ENCODE measurements around the gene MIA3. TPM values are rescaled to one million over a fixed set of nuclear protein-coding genes. Genes with fewer than 3 reads are reported as not detected.
"Not testable (repeated sequence)": the region's sequence is repeated elsewhere in the genome, so short reads cannot be mapped to it uniquely, and the experiment has no call there.

MIA3 gene
- total RNA-seq, 1 donor from 2014 or later: 30.3 TPM

DNA sequence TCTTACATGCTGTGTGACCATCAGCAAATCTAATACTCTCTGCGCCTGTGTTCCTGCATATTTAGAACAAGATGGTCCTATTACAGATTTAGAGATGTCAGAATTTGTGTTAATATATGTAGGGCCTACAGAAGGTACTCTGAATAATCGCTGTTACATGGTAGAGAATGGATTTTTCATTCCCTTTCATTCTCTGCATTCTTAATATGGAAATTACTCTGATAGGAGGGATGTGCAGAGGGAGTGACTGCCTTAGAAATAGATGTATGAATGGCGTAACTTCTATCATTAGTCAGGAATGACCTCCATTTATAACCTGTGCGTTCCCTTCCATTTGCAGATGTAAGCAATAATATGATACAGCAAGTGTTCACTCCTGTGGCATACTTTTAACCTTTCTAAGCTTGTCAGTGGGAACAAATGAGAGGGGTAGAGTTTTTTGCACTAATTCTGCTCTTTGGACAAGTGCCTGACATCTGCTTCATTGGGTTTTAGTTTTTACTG lies 45.6 kb downstream of the MIA3 start:
- DNase-seq (ENCODE audit: low read depth, low spot score): no peak

DNA sequence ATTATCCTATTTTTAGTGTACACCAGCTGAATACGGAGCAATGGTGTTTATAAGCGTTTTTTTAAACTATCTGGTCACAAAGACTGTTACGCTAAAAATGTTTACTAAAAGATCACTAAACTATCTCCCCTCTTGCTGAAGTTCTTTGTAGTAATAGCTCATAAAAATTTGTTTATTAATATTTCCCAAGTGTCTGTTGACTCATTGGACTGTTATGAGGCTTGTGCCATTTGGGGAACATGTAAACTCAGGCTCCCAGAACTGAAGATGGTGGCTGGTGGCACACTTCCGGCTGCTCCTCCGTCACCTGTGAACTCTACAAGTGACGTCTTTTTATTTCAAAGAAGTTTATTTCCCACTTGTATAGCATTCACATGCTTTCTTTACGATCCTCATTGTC lies 48.1 kb downstream of the MIA3 start:
- DNase-seq (ENCODE audit: low read depth, low spot score): no peak

DNA sequence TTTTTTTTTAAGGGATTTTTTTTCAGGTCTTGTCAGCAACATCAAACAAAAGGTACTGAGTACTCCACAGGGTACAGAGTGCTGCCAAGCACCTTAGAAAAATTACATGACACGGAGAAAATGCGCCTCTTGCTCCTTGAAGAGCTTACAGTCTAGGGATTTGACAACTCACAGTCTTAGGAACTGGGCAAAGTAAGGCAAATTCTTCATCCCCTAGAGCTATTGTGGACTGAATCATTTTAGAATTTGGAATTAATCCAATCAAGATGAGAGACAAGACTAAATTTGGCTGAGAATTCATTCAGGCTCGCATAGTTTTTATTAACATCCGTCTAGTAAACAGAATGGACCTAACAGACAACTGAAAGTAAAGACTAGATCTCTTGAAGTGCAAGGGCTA lies 50.3 kb downstream of the MIA3 start:
- not testable (repeated sequence) for DNase-seq (ENCODE audit: low read depth, low spot score)

DNA sequence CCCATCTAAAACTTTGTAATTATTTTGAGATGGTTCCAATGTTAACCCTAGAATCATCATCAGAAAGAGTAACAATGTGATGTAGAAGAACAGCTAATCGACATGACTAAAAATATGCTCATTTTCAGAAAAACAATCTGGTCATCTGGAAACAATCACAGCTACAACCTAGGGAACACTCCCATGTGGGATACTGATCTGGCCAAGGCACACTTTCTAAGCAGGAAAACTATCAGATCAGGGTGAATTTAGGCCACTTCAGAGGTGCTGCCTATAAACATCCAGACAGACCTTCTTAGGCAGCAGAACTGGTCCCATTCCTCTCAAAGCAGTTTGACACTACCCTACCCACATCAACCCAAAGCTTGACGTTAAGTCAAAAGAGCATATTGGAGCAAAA lies 51.2 kb downstream of the MIA3 start:
- not testable (repeated sequence) for DNase-seq (ENCODE audit: low read depth, low spot score)

DNA sequence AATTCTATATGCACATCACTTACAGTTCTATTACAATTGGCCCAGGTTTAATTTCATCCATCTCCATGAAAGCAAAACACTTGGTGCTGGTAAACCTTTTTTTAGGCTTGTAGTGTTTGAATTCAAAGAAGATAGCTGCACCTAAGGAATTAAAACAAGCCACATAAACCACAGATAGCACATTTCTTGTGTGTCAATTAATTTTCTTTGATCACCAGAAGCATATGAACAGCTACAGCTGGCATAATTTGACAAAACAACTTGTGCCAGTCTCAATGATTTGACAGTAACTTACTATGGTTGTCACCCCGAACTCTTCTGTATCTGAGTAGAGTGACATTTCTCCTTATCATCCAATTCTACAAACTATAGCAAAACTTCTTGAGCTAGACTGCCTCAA lies 52.2 kb downstream of the MIA3 start:
- DNase-seq (ENCODE audit: low read depth, low spot score): no peak

DNA sequence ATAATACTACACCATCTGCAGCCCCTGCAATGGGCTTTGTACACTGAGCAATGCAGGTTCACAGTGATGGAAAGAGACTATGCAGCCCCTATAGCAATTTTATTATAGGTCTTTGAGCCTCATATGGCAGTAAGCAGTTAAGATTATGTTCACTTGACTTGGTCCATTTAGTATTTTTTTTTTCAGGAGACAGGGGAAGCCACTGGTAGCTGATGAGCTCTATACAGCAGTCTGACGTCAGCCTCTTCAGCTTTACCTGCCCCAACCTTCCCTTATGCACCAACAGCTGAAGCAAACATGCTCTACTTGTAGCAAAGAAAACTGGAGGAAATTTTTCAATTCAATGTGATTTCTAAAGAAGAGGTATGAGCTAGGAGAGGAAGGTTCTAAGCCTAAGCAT lies 62.2 kb downstream of the MIA3 start:
- DNase-seq (ENCODE audit: low read depth, low spot score): no peak

DNA sequence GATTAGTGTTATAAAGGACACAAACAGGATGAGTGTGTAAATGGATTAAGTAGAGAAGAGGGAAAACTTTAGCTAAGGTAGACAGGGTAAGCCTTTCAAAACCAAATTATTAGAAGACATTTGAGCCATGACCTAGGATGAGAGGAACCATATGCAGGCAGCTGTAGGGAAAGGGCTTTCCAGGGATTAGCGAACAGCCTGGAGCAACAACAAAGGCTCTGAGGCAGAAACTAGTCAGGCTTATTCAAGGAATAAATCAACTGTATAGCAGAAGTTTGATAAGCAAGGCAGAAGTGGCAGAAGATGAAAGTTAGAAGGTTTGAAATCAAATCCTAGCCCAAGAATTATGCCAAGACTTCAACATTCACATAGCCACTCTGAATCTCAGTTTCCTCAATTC lies 73.1 kb downstream of the MIA3 start:
- no peak for DNase-seq (ENCODE audit: low read depth, low spot score)

DNA sequence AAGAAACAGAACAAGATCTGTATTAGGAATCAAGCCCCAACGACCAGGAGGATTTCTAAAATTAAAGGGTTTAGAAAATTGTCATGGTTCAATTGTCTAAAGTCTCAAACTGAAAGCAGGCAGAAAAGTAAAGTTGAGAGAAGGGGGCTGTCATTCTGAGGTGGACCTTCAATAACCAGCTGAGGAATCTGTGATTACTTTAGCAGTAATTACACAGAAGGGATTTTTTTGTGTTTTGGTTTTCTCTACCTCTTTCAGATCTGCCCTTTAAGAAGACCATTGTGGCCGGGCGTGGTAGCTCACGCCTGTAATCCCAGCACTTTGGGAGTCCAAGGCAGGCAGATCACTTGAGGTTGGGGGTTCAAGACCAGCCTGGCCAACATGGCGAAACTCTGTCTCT lies 77.0 kb downstream of the MIA3 start:
- DNase-seq (ENCODE audit: low read depth, low spot score): no peak

DNA sequence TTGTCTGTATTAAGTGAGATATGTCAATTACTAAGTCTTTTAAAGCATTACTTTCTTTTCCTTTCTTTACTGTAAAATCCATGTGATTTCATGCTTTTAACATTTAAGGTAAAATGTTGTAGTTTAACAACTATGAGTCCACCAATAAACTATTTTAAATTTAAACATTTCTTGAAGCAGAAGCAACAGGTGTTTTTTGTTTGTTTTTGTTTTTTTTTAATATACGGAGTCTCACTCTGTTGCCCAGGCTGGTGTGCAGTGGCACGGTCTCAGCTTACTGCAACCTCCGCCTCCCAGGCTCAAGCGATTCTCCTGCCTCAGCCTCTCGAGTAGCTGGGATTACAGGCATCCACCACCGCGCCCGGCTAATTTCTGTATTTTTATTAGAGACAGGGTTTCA lies 78.8 kb downstream of the MIA3 start:
- DNase-seq (ENCODE audit: low read depth, low spot score): no peak

DNA sequence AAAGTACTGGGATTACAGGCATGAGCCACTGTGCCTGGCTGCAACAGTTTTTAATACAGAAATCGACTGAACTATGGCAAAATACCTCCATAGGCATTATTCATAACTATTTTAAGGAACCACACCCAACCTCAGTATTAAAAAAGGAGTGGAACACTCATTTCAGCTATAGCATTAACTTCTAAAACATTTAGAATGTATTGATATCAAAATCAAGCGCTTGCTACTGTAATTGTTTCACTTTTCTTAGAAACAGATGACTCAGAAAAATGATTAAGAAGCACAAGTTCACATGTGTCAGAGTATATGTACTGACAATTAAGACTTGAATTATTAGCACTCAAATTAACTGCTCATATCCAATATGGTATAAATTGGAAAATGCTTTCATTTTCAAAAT lies 79.3 kb downstream of the MIA3 start:
- no peak for DNase-seq (ENCODE audit: low read depth, low spot score)

DNA sequence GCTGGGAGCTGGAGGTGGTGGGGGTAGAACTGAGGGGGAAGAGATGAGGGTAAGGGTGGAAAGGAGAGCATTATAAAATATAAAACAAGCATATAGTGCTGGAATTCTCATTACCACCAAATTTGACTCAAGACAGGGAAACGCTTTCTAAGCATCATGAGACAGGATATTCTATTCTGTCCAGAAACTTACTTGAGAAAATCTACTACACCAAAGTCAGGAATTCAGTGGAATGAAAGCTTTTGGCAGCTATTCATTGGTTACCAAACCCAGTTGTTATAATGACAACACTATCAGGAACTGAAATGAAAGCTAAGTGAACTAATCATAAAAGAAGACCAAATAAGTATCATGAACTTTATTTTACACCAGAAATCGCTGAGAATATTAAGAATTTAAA lies 79.9 kb downstream of the MIA3 start:
- no peak for DNase-seq (ENCODE audit: low read depth, low spot score)

DNA sequence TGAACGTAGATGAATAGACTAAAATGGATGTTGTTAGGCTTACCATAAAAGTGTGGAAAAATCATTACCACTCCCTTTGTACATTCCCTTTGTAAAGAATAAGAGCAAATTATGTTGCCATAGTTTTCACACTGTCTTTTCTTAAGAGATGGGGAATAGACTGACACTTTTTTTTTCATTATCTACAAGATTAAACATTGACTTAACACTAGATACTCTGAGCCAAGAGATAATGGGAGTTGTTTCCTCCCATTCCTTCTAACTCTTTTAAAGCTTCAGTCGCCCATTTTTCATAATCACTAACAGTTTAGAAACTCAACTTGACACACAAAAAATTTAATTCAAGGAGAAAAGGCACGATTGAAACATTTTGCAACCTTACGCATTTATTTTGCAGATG lies 84.3 kb downstream of the MIA3 start:
- no peak for DNase-seq (ENCODE audit: low read depth, low spot score)

DNA sequence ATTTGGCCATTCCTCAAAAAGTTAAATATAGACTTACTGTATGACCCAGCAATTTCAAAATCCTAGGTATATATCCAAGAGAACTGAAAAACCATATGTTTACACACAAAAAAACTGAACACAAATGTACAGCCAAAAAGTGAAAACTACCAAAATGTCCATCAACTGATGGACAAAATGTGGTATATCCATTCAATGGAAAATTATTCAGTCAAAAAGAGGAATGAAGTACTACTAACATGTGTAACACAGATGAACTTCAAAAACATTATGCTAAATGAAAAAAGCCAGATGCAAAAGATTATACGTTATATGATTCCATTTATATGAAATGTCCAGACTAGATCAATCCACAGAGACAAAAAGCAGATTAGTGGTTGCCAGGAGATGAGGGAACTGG lies 86.4 kb downstream of the MIA3 start:
- DNase-seq (ENCODE audit: low read depth, low spot score): no peak

DNA sequence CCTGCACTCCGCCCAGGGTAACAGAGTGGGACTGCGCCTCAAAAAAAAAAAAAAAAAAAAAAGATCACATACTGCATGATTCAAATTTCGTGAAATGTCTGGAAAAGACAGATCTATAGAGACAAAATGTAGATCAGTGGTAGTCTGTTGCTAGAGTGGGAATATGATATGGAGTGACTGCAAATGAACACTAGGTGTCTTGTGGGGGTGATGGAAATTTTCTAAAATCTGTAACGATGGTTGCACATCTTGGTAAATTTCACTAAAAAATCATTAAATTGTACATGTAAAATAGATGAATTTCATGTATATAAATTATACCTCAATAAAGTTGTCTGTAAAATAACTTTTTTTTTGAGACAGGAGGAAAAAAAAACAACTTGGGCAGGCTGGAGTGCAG lies 88.9 kb downstream of the MIA3 start:
- DNase-seq (ENCODE audit: low read depth, low spot score): no peak

DNA sequence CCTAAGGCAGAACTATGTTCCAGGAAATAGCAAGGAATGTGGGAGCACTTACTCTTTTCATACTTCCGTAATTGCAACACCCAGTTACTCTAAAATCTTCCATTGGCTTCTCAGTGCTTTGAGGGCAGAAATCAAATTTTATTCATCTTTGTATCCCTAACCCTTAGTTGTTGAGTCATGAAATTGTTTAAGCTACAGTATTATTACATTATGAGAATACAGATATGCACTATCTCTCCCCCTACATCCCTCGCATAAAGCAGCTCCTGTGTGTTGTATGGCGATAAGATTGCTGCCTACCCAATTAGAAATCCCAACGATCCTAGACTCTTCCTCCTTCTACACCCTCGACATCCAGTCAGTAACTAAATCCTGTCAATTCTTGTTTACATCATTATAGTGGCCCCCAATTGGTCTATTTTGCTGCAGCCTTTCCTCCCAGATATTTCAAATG lies 91.8 kb downstream of the MIA3 start:
- no peak for DNase-seq (ENCODE audit: low read depth, low spot score)

DNA sequence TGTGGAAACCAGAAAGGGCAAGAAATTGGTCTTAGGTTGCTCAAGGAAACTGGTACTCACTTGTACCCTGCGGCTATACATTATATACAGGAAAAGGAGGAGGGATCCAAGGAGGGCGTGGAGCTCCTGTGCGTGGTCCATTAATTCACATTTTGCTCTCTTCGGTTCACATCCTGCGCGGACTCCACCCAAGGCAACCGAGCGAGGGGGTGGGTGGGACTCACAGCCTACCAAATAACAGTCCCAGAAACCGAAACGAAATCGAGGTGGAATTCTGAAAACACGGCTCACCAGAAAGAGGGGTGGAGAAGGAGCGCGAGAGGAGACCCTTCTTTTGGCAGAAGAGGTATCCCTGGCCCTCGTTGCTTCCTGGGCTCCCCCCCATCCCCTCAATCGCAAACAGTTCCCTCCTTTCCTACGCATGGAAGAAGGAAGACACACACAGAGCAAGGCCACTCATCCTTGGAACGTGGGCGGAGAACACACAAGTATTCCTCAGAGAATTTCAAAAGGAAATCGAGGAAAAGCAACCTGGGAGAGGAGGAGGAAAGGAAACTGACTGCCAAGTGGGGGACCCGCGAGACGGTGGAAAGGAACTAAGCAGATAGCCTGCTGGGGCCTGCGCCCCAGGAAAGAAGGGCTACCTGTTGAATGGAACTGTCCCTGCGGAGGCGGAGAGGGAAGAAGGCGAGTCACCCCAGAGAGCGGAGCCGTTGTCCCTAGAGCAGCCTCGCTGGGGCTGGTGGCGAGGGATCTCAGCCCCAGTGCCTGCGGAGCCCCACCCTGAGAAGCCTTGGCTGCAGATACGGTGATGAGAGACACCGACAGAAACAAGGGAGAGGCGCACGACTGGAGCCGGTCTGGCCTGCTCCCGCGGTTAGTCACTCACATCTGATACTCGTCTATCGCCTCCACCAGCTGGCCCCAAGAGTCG lies 93.7 kb downstream of the MIA3 start:
- DNase-seq (ENCODE audit: low read depth, low spot score): no peak

DNA sequence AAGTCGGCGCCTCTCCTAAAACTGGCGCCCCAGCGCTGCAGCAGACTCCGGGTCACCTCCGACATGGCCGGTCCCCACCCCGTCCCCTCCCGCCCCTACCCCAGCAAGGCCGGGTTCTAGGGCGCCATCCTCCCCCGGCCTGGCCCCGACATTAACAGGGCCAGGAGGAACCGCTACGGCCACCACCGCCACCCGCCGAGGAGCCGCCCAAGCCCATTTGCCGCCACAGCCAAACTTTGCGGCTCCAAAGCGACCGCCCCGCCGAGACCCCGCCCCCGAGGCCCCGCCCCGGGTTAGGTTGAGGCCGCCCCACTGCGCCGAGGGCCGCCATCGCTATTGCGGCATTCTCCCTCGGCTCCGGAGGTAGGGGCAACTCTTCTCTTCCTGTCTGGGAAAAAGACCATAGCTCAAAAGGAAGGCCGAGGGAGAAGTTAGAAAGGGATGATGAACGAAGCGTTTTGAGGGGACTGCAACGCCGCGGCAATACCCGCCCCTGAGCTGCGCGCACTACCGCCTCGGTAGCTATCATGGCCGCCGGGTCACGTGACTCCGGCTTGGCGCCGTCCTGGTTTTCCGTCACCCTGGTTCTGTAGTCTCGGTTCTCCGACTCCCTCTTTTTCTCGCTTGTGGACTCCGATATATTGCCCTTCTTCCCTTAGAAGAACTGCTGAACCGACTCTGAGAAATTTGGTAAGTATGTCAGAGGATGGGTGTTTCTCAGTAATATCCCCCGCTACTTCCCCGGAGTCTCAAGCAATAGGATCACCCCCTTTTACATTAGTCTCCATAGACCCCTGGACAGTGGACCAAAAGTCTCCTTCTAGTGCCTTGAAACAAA lies 94.6 kb downstream of the MIA3 start, which contains the start of the genes AIDA and BROX:
Gene AIDA (minus strand): TSS at position 239 of the 838 bp plus-strand sequence. CDS start 174 bp downstream, at position 65.
Gene BROX (plus strand): TSS at position 312 of the 838 bp plus-strand sequence. CDS start 3,136 bp downstream, outside the sequence.
- peak; percentile 29 for DNase-seq (ENCODE audit: low read depth, low spot score)

DNA sequence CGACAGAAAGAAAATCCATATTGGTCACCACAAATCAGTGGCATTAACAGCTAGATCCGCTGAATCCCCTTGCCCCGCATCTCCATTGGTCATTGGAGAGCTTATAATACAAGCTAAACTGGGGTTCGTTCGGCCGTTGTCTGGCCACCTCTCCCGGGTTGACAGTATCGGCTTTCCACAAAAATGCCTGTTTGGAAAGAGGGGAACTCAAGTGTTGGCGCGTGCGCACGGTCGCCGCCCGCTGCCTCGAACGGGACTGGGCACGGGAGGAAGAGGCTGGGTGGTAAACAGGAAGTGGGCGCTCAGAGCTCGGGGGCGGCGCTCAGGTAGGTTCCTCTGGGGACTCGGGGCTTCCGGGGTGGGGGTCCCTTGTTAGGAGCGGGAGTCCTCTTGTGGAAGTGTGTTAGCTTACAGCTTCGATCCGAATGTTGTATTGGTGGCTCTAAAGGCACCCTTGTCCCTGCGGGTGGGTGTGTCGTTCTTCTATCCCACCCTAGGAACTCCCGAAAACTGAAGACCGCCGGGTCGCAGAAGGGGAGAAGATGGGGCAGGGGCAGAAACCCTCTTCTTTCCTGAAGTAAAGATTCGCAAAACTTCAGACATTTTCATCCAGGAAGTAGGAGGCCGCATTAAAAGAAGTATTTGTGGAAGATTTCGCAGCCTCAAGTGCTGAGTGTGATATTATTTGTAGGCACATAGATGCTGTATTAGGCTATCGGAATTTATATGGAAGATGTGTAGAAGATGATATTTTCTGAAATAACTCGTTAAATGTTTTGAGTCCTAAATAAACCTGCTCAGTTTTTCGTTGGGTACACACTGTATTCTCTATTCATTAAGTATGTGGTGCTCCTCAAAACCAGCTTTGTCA lies 95.4 kb downstream of the MIA3 start:
- DNase-seq (ENCODE audit: low read depth, low spot score): peak; percentile 88

DNA sequence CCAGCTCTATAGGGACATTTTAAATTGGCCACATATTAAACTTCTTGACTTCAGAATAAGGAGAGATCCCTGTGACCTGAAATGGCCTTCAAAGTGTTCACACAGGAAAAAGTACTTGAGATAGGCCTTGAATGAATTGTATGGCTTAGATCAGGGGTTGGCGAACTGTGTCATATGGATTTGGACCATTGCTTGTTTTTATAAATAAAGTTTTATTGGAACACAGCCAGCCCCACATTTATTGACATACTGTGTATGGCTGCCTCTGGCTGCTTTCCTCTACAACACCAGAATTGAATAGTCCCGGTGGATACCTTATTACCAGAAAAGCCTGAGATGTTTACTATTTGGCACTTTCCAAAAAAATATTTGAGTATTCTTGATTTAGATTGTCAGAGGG lies 98.5 kb downstream of the MIA3 start:
- no peak for DNase-seq (ENCODE audit: low read depth, low spot score)
